Panc1 (cell line): ENCODE measurements around the gene ALK. TPM values are rescaled to one million over a fixed set of nuclear protein-coding genes. Genes with fewer than 3 reads are reported as not detected.

Experiments
- ATAC-seq: fragments of 200-7000 bp; cut with Tn5 transposase; 2 replicates; pipeline ENCODE4 v1.9.1; 2020; ENCODE audit warnings: mild to moderate bottlenecking, moderate library complexity
- BruUV-seq: library from RNA; stranded (reverse); fragments of 400-500 nt; replicated peaks from 2 replicates; lab custom pipeline; 2021; lab: Mats Ljungman, UMichigan
- CTCF ChIA-PET: fragments of 300-600 bp; sonication (Branson Sonifier 250); formaldehyde crosslinking; loops from one replicate; lab custom pipeline; 2022; ENCODE audit warnings: antibody characterized with exemption; lab: Charles Lee
- POLR2A ChIA-PET: fragments of 300-600 bp; sonication (Branson Sonifier 250); formaldehyde crosslinking; loops from one replicate; lab custom pipeline; 2022; ENCODE audit warnings: antibody characterized with exemption; lab: Charles Lee
- DNase-seq: peaks from one replicate; pipeline ENCODE4 v3.0.0-alpha.2; 2010; ENCODE audit warnings: low read depth, low spot score
- H3K27ac ChIP-seq: 2 replicates; pipeline ENCODE4 v1.5.1; 2011; ENCODE audit warnings: mild to moderate bottlenecking, low read length, inconsistent platforms
- H3K27me3 ChIP-seq: fragments of 200-500 bp; sonication (Bioruptor generic); 2 replicates; pipeline ENCODE4 v1.6.0; 2014; ENCODE audit warnings: low read length, inconsistent platforms; ENCODE audit not compliant: control insufficient read depth, insufficient read depth
- H3K36me3 ChIP-seq: fragments of 200-500 bp; sonication (Bioruptor generic); 2 replicates; pipeline ENCODE4 v1.5.1; 2014; ENCODE audit warnings: inconsistent platforms, mild to moderate bottlenecking, low read length, moderate library complexity; ENCODE audit not compliant: control insufficient read depth, insufficient read depth
- H3K4me1 ChIP-seq: 2 replicates; pipeline ENCODE4 v1.5.1; 2011; ENCODE audit warnings: inconsistent platforms, mild to moderate bottlenecking, low read length, moderate library complexity; ENCODE audit not compliant: control insufficient read depth, insufficient read depth
- H3K4me3 ChIP-seq, 2 experiments: 2 replicates each; pipeline ENCODE4 v1.5.1; 2011 to 2012; ENCODE audit warnings: low read depth in 2 of 2, low read length in 2 of 2, mild to moderate bottlenecking in 2 of 2, inconsistent platforms in 1 of 2, moderate library complexity in 1 of 2
- H3K9me3 ChIP-seq: fragments of 200-500 bp; sonication (Bioruptor generic); 2 replicates; pipeline ENCODE4 v1.5.1; 2014; ENCODE audit warnings: low read depth, mild to moderate bottlenecking, inconsistent platforms, low read length, moderate library complexity; ENCODE audit not compliant: control insufficient read depth, insufficient read depth
- CTCF ChIP-seq: fragments of 450-650 bp; IDR thresholded peaks from 2 replicates; pipeline ENCODE4 v1.5.1; 2017; ENCODE audit warnings: mild to moderate bottlenecking
- POLR2AphosphoS5 ChIP-seq: IDR thresholded peaks from 2 replicates; pipeline ENCODE4 v1.6.1; 2012; ENCODE audit warnings: mild to moderate bottlenecking, low read depth, low read length, moderate library complexity
- REST ChIP-seq, 2 experiments: IDR thresholded peaks; 2 replicates each; pipeline ENCODE4 v1.6.1; 2011 to 2012; ENCODE audit warnings: low read depth in 2 of 2, control low read depth in 1 of 2, low read length in 1 of 2, mild to moderate bottlenecking in 1 of 2, moderate library complexity in 1 of 2; ENCODE audit not compliant: insufficient read depth in 1 of 2
- SIN3A ChIP-seq: IDR thresholded peaks from 2 replicates; pipeline ENCODE4 v1.6.1; 2012; ENCODE audit warnings: low read depth, mild to moderate bottlenecking, low read length, moderate library complexity, borderline replicate concordance; ENCODE audit not compliant: insufficient read depth
- TCF7L2 ChIP-seq: IDR thresholded peaks from 2 replicates; pipeline ENCODE4 v1.6.1; 2011; ENCODE audit warnings: mild to moderate bottlenecking, low read depth, low read length, inconsistent platforms
- in situ Hi-C: cut with HindIII; loops from 2 replicates; pipeline ENCODE4 v1.10.0; 2016; ENCODE audit warnings: low sequenced_read_pairs, low pct_unique_long_range_greater_than_20kb
- intact Hi-C: fragments of 100-400 bp; cut with micrococcal nuclease; formaldehyde crosslinking; loops from one replicate; pipeline ENCODE4 v1.10.0; 2022; ENCODE audit not compliant: unreplicated experiment
- total RNA-seq: library from RNA; stranded (reverse); gene quantifications from one replicate; pipeline ENCODE4 v1.2.1, GENCODE V29; 2021; ENCODE audit not compliant: unreplicated experiment

The ALK gene
- total RNA-seq, 1 experiment from 2014 or later, result not detected

- no peak for ATAC-seq
- H3K27me3 ChIP-seq, result no peaks in the 10 kb centered on the region
- in situ Hi-C loops, result no loop called here
- H3K27ac ChIP-seq, result no peak overlapping the region
- no peaks in the 10 kb centered on the region for H3K9me3 ChIP-seq
- intact Hi-C loops, result no loop called here
- H3K4me1 ChIP-seq, result no peaks in the 10 kb centered on the region
- TF ChIP-seq SIN3A (no peak), REST (IDR thresholded peaks at IDR 0.05; ENCODE audit: insufficient read depth in 1 of 2, low read depth in 2 of 2, low read length in 1 of 2) (no peak), POLR2AphosphoS5 (no peak), CTCF (no peak), TCF7L2 (no peak)
- no peak overlapping the region for H3K4me3 ChIP-seq
- no peak for DNase-seq
- ChIA-PET CTCF (no interaction called here), POLR2A (no interaction called here)
- no TSS peak for BruUV-seq
- peaks cover 34% of the 10 kb centered on the region for H3K36me3 ChIP-seq
Observed at GRCh38 chr2:29154610-29155009, 766.8 kb downstream of the ALK start.

- Histone ChIP-seq H3K27ac (no peak overlapping the region), H3K36me3 (peaks cover 17% of the 10 kb centered on the region), H3K9me3 (no peaks in the 10 kb centered on the region), H3K27me3 (no peaks in the 10 kb centered on the region), H3K4me3 (no peak overlapping the region), H3K4me1 (no peaks in the 10 kb centered on the region)
- no peak for TF ChIP-seq SIN3A
- POLR2A ChIA-PET, result no interaction called here
- CTCF ChIA-PET, result no interaction called here
- intact Hi-C loops (no loop called here), in situ Hi-C loops (no loop called here)
- no peak for ATAC-seq
- BruUV-seq, result no TSS peak
- no peak for DNase-seq
Observed at GRCh38 chr2:29147963-29148362, 773.4 kb downstream of the ALK start.

- H3K9me3 ChIP-seq, result no peaks in the 10 kb centered on the region
- H3K27ac ChIP-seq, result no peak overlapping the region
- no peak for TF ChIP-seq SIN3A
- no peak for TF ChIP-seq REST (IDR thresholded peaks at IDR 0.05; ENCODE audit: insufficient read depth in 1 of 2, low read depth in 2 of 2, low read length in 1 of 2)
- no peak for TF ChIP-seq TCF7L2
- no peak for TF ChIP-seq CTCF
- TF ChIP-seq POLR2AphosphoS5, result no peak
- BruUV-seq, result no TSS peak
- POLR2A ChIA-PET, result no interaction called here
- H3K27me3 ChIP-seq, result no peaks in the 10 kb centered on the region
- H3K4me3 ChIP-seq, result no peak overlapping the region
- DNase-seq (no peak), ATAC-seq (no peak)
- intact Hi-C loops (no loop called here), in situ Hi-C loops (no loop called here)
- no peaks in the 10 kb centered on the region for H3K4me1 ChIP-seq
- CTCF ChIA-PET, result no interaction called here
- H3K36me3 ChIP-seq, result peaks cover 13% of the 10 kb centered on the region
Observed at GRCh38 chr2:29146197-29146596, 775.2 kb downstream of the ALK start.
